K562 (cell line): ENCODE data around the gene TP53RK. TPM values are rescaled to one million over a fixed set of nuclear protein-coding genes. Genes with fewer than 3 reads are reported as not detected.
A peak's percentile ranks its signal among the peaks of the same experiment; 100 is the strongest.

Experiments used
- CAMTA2 ChIP-seq: fragments of 250-450 bp; sonication (Bioruptor Pico); conservative IDR thresholded peaks from 2 replicates; pipeline ENCODE4 v1.5.1; 2022
- CBFA2T3 ChIP-seq: fragments of 450-650 bp; IDR thresholded peaks from 2 replicates; pipeline ENCODE4 v1.6.1; 2017
- CBX3 ChIP-seq, 2 experiments: IDR thresholded peaks; 1 replicate in 1 of 2; 2 replicates in 1 of 2; pipeline ENCODE4 v1.6.1; 2012; ENCODE audit warnings: inconsistent platforms in 2 of 2, low read length in 2 of 2, borderline replicate concordance in 1 of 2, control low read depth in 1 of 2
- CGGBP1 ChIP-seq: fragments of 250-450 bp; sonication (Bioruptor Pico); IDR thresholded peaks from 2 replicates; pipeline ENCODE4 v1.9.0; 2021; ENCODE audit warnings: mild to moderate bottlenecking
- CTCF ChIP-seq, 3 experiments: IDR thresholded peaks in 2 of 3; conservative IDR thresholded peaks in 1 of 3; 2 replicates each; pipeline ENCODE4 v1.5.1; 2011 to 2012; ENCODE audit warnings: low read length in 3 of 3, mild to moderate bottlenecking in 3 of 3, control low read depth in 2 of 3, improper control_type of control experiment in 1 of 3, inconsistent platforms in 1 of 3, low read depth in 1 of 3, mixed read lengths in 1 of 3, moderate library complexity in 1 of 3; ENCODE audit not compliant: insufficient read depth in 2 of 3
- E2F4 ChIP-seq: sonication (generic); formaldehyde crosslinking; IDR thresholded peaks from 2 replicates; pipeline ENCODE4 v1.8.0; 2022; ENCODE audit warnings: mild to moderate bottlenecking, low read depth, missing genetic modification reagents
- ELK3 ChIP-seq: fragments of 450-650 bp; formaldehyde crosslinking; IDR thresholded peaks from 2 replicates; pipeline ENCODE4 v1.4.0; 2020; ENCODE audit warnings: mild to moderate bottlenecking
- ETV1 ChIP-seq: fragments of 450-650 bp; conservative IDR thresholded peaks from 2 replicates; pipeline ENCODE4 v1.6.1; 2016; ENCODE audit warnings: missing genetic modification characterization, control low read depth, low read depth, missing compliant biosample characterization
- HNRNPH1 ChIP-seq: fragments of 200-400 bp; formaldehyde crosslinking; optimal IDR thresholded peaks from 2 replicates; pipeline ENCODE3; 2017; ENCODE audit warnings: low read depth, mild to moderate bottlenecking, low read length, moderate library complexity
- L3MBTL2 ChIP-seq: fragments of 450-650 bp; IDR thresholded peaks from 2 replicates; pipeline ENCODE4 v1.6.1; 2016; ENCODE audit warnings: mild to moderate bottlenecking, moderate library complexity
- MCM7 ChIP-seq, 2 experiments: fragments of 450-650 bp; IDR thresholded peaks; 2 replicates each; pipeline ENCODE4 v1.6.1; 2016 to 2018
- RBM39 ChIP-seq: fragments of 200-400 bp; formaldehyde crosslinking; optimal IDR thresholded peaks from 2 replicates; pipeline ENCODE3; 2018; ENCODE audit warnings: low read depth, low read length
- SIRT6 ChIP-seq: IDR thresholded peaks from one replicate; pipeline ENCODE4 v1.6.1; 2012; ENCODE audit warnings: low read depth, mild to moderate bottlenecking, control low read depth, inconsistent platforms, low read length, moderate library complexity
- TAF15 ChIP-seq: fragments of 200-400 bp; formaldehyde crosslinking; IDR thresholded peaks from 2 replicates; pipeline ENCODE4 v1.6.1; 2017; ENCODE audit warnings: mild to moderate bottlenecking, low read depth, low read length, moderate library complexity
- TFAP4 ChIP-seq: sonication (generic); formaldehyde crosslinking; IDR thresholded peaks from 2 replicates; pipeline ENCODE4 v1.8.0; 2022; ENCODE audit warnings: missing genetic modification reagents, mild to moderate bottlenecking, moderate library complexity, borderline replicate concordance
- TSHZ1 ChIP-seq: fragments of 250-450 bp; sonication (Bioruptor Pico); IDR thresholded peaks from 2 replicates; pipeline ENCODE4 v1.4.0; 2020; ENCODE audit warnings: mild to moderate bottlenecking, moderate library complexity
- ZC3H11A ChIP-seq: IDR thresholded peaks from 2 replicates; pipeline ENCODE4 v1.6.1; 2012; ENCODE audit warnings: low read depth, low read length, improper control_type of control experiment
- ZNF134 ChIP-seq: fragments of 250-450 bp; sonication (Bioruptor Pico); conservative IDR thresholded peaks from 2 replicates; pipeline ENCODE4 v1.4.0; 2020
- ZNF23 ChIP-seq: fragments of 250-450 bp; sonication (Bioruptor Pico); IDR thresholded peaks from 2 replicates; pipeline ENCODE4 v1.4.0; 2020; ENCODE audit warnings: mild to moderate bottlenecking
- ZNF253 ChIP-seq: fragments of 250-450 bp; sonication (Bioruptor Pico); conservative IDR thresholded peaks from 2 replicates; pipeline ENCODE4 v1.6.1; 2021; ENCODE audit warnings: mild to moderate bottlenecking
- polyA plus RNA-seq, 8 experiments: library from polyadenylated mRNA; depleted of rRNA in 4 of 8; stranded (reverse) in 5 of 8; unstranded in 3 of 8; fragments of >200 nt; fragmentation: Nextera tagmentation in 2 of 8; fragmentation: Illumina TruSeq in 1 of 8; extraction: Ambion mirVana in 2 of 8; extraction: Trizol in 1 of 8; gene quantifications; 2 replicates each; pipeline versions ENCODE4 v1.2.1 to v1.2.3, GENCODE V29; 2011 to 2014; ENCODE audit warnings: inconsistent platforms in 1 of 8, missing spikeins in 1 of 8
- total RNA-seq, 7 experiments: library from RNA; depleted of rRNA in 6 of 7; stranded (reverse); fragments of >200 nt in 6 of 7; fragmentation: Illumina TruSeq in 2 of 7; extraction: Trizol in 2 of 7; gene quantifications; 2 replicates each; pipeline versions ENCODE4 v1.2.1 to v1.2.3, GENCODE V29; 2011 to 2021; ENCODE audit warnings: low replicate concordance in 1 of 7

The TP53RK gene
- total and polyA plus RNA-seq, 9 of the 15 experiments (the other 6 are each of a cell fraction or from before 2014, with no cell fraction given) = 2.9 to 43.5 (median 17.2) TPM

- no peak for TF ChIP-seq ELK3 (CRISPR knock-in tag)
- no peak for TF ChIP-seq TSHZ1 (CRISPR knock-in tag)
- no peak for TF ChIP-seq RBM39
- no peak for TF ChIP-seq CBFA2T3
- TF ChIP-seq CBX3 (IDR thresholded peaks at IDR 0.05; ENCODE audit: borderline replicate concordance in 1 of 2, low read length in 2 of 2) = peak in 1 of 2 experiments; percentile 58; a peak in 1 of 3 replicates
- 0 out of 2 replicates have a peak, but pooled peaks have one; percentile 14 for TF ChIP-seq ETV1 (tag)
- no peak for TF ChIP-seq MCM7 (IDR thresholded peaks at IDR 0.05)
- TF ChIP-seq ZNF134 (CRISPR knock-in tag) = no peak
- TF ChIP-seq TFAP4 (CRISPR knock-in tag) = no peak
- TF ChIP-seq CAMTA2 (CRISPR knock-in tag) = no peak
- peak; percentile 77 to 82 (median 81) for TF ChIP-seq CTCF (IDR thresholded peaks at IDR 0.05 in 2 of 3, conservative IDR thresholded peaks at IDR 0.05 in 1 of 3; ENCODE audit: insufficient read depth in 2 of 3, low read depth in 1 of 3, low read length in 3 of 3)
- no peak for TF ChIP-seq SIRT6
- no peak for TF ChIP-seq L3MBTL2
- TF ChIP-seq ZNF23 (CRISPR knock-in tag) = no peak
- no peak for TF ChIP-seq HNRNPH1
- no peak for TF ChIP-seq TAF15
- no peak for TF ChIP-seq ZC3H11A
- TF ChIP-seq E2F4 (CRISPR knock-in tag) = no peak
- TF ChIP-seq CGGBP1 (CRISPR knock-in tag) = no peak
- TF ChIP-seq ZNF253 (CRISPR knock-in tag) = no peak
These were observed 10.6 kb upstream of the TP53RK start (continued) for GRCh38 chr20:46699651-46700359.
